A673 (cell line): ENCODE measurements around the gene NDE1. TPM values are rescaled to one million over a fixed set of nuclear protein-coding genes. Genes with fewer than 3 reads are reported as not detected.

Source experiments
- BruUV-seq: library from RNA; stranded (reverse); fragments of 400-500 nt; replicated peaks from 2 replicates; lab custom pipeline; 2021; lab: Mats Ljungman, UMichigan
- CTCF ChIA-PET: fragments of 300-600 bp; sonication (Branson Sonifier 250); formaldehyde crosslinking; loops from one replicate; lab custom pipeline; 2022; ENCODE audit warnings: antibody characterized with exemption; lab: Charles Lee
- POLR2A ChIA-PET: fragments of 300-600 bp; sonication (Branson Sonifier 250); formaldehyde crosslinking; loops from one replicate; lab custom pipeline; 2022; ENCODE audit warnings: antibody characterized with exemption; ENCODE audit not compliant: low non-redundant PET; lab: Charles Lee
- DNase-seq: peaks from one replicate; pipeline ENCODE4 v3.0.0-alpha.2; 2015; ENCODE audit warnings: low spot score
- H3K27ac ChIP-seq: fragments of 200-600 bp; sonication (generic); 2 replicates; pipeline ENCODE4 v1.5.1; 2016; ENCODE audit warnings: mixed run types, low read depth, mild to moderate bottlenecking, mixed read lengths, antibody characterized with exemption, low read length; ENCODE audit not compliant: poor library complexity, severe bottlenecking
- H3K27me3 ChIP-seq: fragments of 200-600 bp; sonication (generic); replicated peaks from 2 replicates; pipeline ENCODE4 v1.6.1; 2017; ENCODE audit warnings: mixed run types, low read depth, mild to moderate bottlenecking, mixed read lengths, antibody characterized with exemption, low read length; ENCODE audit not compliant: insufficient read depth, poor library complexity
- H3K36me3 ChIP-seq: fragments of 200-600 bp; sonication (generic); 2 replicates; pipeline ENCODE4 v1.6.1; 2016; ENCODE audit warnings: mixed run types, mild to moderate bottlenecking, mixed read lengths, antibody characterized with exemption, low read length; ENCODE audit not compliant: insufficient read depth, poor library complexity, severe bottlenecking
- H3K4me1 ChIP-seq: fragments of 200-600 bp; sonication (generic); 2 replicates; pipeline ENCODE4 v1.6.1; 2017; ENCODE audit warnings: mixed run types, mild to moderate bottlenecking, mixed read lengths, antibody characterized with exemption, low read length; ENCODE audit not compliant: insufficient read depth, poor library complexity, severe bottlenecking
- H3K4me3 ChIP-seq: fragments of 200-600 bp; sonication (generic); 2 replicates; pipeline ENCODE4 v1.5.1; 2016; ENCODE audit warnings: low read depth, mixed run types, mild to moderate bottlenecking, mixed read lengths, low read length; ENCODE audit not compliant: poor library complexity, severe bottlenecking
- H3K9me3 ChIP-seq: fragments of 200-600 bp; sonication (generic); 2 replicates; pipeline ENCODE4 v1.6.1; 2016; ENCODE audit warnings: mixed run types, low read depth, mild to moderate bottlenecking, mixed read lengths, antibody characterized with exemption, low read length; ENCODE audit not compliant: poor library complexity, severe bottlenecking
- CTCF ChIP-seq: fragments of 300-800, 200-600 bp; sonication (generic); conservative IDR thresholded peaks from 2 replicates; pipeline ENCODE4 v1.5.1; 2017; ENCODE audit warnings: low read depth, mild to moderate bottlenecking, antibody characterized with exemption, low read length, moderate library complexity, mixed read lengths
- EZH2 ChIP-seq: fragments of 200-600 bp; sonication (generic); IDR thresholded peaks from 2 replicates; pipeline ENCODE4 v1.6.1; 2017; ENCODE audit warnings: borderline replicate concordance, low read depth, mild to moderate bottlenecking, mixed read lengths, antibody characterized with exemption, low read length; ENCODE audit not compliant: poor library complexity, severe bottlenecking
- intact Hi-C: fragments of 100-400 bp; cut with micrococcal nuclease; formaldehyde crosslinking; loops from one replicate; pipeline ENCODE4 v1.10.0; 2022; ENCODE audit not compliant: unreplicated experiment
- total RNA-seq: library from RNA; stranded (reverse); gene quantifications from 2 replicates; pipeline ENCODE4 v1.2.3, GENCODE V29; 2021

Gene NDE1
- total RNA-seq, 1 experiment from 2014 or later, result 78.1 TPM

GRCh38 chr16:15708997-15709396 lies 59.0 kb downstream of the NDE1 start:
- Histone ChIP-seq H3K4me3 (no peak overlapping the region), H3K4me1 (no peaks in the 10 kb centered on the region), H3K27ac (no peak overlapping the region), H3K27me3 (no peaks in the 10 kb centered on the region), H3K9me3 (no peaks in the 10 kb centered on the region), H3K36me3 (no peaks in the 10 kb centered on the region)
- no TSS peak for BruUV-seq
- TF ChIP-seq CTCF (no peak), EZH2 (no peak)
- ChIA-PET POLR2A (no interaction called here), CTCF (no interaction called here)
- no peak for DNase-seq
- intact Hi-C loops, result no loop called here

- no peak overlapping the region for H3K4me3 ChIP-seq
- intact Hi-C loops, result no loop called here
- no peaks in the 10 kb centered on the region for H3K27me3 ChIP-seq
- DNase-seq, result no peak
- ChIA-PET CTCF (no interaction called here), POLR2A (no interaction called here)
- H3K27ac ChIP-seq, result no peak overlapping the region
- no peaks in the 10 kb centered on the region for H3K9me3 ChIP-seq
- H3K4me1 ChIP-seq, result no peaks in the 10 kb centered on the region
- no TSS peak for BruUV-seq
- no peaks in the 10 kb centered on the region for H3K36me3 ChIP-seq
- TF ChIP-seq EZH2 (no peak), CTCF (no peak)
These were observed 64.5 kb downstream of the NDE1 start for GRCh38 chr16:15714393-15715172.

GRCh38 chr16:15715221-15715620 lies 65.2 kb downstream of the NDE1 start:
- no peak overlapping the region for H3K4me3 ChIP-seq
- DNase-seq, result no peak
- CTCF ChIA-PET, result no interaction called here
- intact Hi-C loops, result no loop called here
- POLR2A ChIA-PET, result no interaction called here
- no peaks in the 10 kb centered on the region for H3K36me3 ChIP-seq
- H3K27me3 ChIP-seq, result no peaks in the 10 kb centered on the region
- TF ChIP-seq EZH2, result no peak
- H3K4me1 ChIP-seq, result no peaks in the 10 kb centered on the region
- no TSS peak for BruUV-seq
- H3K9me3 ChIP-seq, result no peaks in the 10 kb centered on the region
- H3K27ac ChIP-seq, result no peak overlapping the region
